Fibroblast of mammary gland (primary cell): Measurements from ENCODE around the gene LDLRAD4.

Experiments used
- DNase-seq: peaks from one replicate; pipeline ENCODE4 v3.0.0-alpha.2; 2010; ENCODE audit warnings: low read depth
- H3K4me3 ChIP-seq: 2 replicates; pipeline ENCODE4 v1.5.1; 2011; ENCODE audit warnings: low read depth, mild to moderate bottlenecking, low read length, moderate library complexity; ENCODE audit not compliant: control insufficient read depth
- TF ChIP-seq, protein P1 (sequence below): conservative IDR thresholded peaks from 2 replicates; pipeline ENCODE4 v1.5.1; 2011; ENCODE audit warnings: low read depth, low read length, inconsistent platforms; ENCODE audit not compliant: control insufficient read depth, insufficient read depth

Gene LDLRAD4

DNA sequence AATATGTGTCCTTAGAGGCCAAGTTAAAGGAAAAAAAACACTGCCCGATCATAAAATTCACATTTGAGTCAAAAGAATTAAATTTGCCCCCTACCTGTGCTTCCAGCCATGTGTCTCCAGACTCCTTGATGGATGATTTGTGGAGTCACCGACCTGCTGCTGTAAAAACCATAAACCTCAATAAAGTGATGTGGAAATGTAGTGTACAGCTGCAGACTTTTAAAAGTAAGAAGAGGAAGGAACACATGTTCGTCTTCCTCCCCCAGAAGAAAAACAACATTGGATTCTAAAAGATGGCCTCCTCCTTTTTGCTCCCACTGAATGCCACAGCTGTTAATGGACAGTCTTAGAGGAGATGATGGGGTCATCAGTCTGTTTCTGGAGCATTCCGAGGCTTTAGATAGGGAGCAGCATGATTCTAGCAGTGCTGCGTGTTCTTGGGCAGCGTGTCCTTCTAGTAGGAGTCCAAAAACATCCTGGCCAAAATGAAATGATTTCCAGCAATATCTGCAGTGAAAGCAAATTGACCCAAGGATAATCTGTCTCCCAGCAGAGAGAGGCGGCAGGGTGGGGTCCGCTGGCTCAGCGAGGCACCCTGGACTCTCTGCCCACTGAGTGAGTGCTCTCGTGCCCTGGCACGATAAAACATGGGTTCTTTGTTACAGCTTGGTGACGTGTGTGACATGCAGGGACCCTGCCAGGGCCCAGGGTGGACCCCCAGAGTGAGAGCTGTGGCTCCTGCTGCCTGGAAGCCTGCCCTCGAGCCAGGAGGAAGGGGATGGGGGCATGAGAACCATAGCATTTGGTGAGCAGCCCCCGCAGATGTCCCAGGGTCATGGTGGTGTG is 311.7 kb downstream of the LDLRAD4 start:
- no peak overlapping the region for H3K4me3 ChIP-seq
- DNase-seq = no peak
- TF ChIP-seq, protein P1, sequence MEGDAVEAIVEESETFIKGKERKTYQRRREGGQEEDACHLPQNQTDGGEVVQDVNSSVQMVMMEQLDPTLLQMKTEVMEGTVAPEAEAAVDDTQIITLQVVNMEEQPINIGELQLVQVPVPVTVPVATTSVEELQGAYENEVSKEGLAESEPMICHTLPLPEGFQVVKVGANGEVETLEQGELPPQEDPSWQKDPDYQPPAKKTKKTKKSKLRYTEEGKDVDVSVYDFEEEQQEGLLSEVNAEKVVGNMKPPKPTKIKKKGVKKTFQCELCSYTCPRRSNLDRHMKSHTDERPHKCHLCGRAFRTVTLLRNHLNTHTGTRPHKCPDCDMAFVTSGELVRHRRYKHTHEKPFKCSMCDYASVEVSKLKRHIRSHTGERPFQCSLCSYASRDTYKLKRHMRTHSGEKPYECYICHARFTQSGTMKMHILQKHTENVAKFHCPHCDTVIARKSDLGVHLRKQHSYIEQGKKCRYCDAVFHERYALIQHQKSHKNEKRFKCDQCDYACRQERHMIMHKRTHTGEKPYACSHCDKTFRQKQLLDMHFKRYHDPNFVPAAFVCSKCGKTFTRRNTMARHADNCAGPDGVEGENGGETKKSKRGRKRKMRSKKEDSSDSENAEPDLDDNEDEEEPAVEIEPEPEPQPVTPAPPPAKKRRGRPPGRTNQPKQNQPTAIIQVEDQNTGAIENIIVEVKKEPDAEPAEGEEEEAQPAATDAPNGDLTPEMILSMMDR = no peak

DNA sequence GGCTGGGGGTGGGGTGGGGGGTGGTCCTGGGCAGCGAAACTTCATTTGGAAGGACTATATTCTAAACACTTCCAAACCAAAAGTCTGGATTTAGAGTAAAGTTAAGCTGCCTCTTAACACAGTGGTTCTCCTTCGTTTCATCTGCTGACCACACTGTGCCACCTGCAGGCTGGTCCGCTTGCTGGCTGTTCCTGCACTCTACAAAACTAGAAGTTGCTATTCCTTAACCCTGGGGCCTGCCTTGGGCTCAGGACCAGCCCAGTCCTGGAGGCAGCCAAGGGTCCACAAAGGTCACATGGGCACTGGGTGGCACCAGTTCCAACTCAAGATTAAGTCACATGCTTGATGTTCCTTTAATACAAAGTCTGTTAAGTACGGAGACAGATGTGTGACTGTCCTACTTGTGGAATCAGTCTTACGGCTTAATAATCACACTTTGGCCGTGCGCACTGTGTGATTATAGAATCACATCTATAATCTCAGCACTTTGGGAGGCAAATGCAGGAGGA is 312.4 kb downstream of the LDLRAD4 start:
- H3K4me3 ChIP-seq = no peak overlapping the region
- TF ChIP-seq, protein P1 = peak; percentile 31
- DNase-seq = peak; percentile 31

DNA sequence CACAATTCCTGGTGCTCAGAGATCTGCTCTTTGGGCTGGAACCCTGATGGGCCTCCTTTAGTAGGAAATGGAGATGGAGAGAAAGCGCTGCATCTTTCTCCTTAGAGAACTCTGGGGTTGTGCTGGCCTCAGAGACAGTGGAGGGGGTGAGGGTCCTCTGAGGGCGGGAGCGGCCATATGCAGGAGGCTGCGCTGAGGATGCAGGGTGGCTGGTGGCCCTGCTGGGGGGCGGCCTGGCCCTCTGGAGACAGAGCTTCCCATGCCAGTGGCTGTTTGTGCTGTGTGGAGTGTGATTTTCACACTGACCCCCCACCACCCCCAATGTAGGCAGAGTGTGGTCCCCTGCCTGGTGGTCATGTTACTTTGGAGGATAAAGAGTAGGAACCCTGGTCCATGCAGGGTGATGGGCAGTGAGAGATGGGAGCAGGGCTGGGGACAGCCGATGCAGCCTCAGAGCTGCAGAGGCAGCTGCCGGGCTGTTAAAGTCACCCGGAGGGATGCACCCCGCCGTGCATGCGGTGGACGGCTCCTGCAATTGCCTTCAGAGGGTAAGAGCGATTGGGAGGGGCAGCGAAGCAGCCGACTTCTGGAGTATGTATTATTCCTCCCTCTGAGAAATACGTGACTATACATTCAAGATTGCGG is 313.2 kb downstream of the LDLRAD4 start:
- H3K4me3 ChIP-seq = no peak overlapping the region
- TF ChIP-seq, protein P1 = no peak
- no peak for DNase-seq

DNA sequence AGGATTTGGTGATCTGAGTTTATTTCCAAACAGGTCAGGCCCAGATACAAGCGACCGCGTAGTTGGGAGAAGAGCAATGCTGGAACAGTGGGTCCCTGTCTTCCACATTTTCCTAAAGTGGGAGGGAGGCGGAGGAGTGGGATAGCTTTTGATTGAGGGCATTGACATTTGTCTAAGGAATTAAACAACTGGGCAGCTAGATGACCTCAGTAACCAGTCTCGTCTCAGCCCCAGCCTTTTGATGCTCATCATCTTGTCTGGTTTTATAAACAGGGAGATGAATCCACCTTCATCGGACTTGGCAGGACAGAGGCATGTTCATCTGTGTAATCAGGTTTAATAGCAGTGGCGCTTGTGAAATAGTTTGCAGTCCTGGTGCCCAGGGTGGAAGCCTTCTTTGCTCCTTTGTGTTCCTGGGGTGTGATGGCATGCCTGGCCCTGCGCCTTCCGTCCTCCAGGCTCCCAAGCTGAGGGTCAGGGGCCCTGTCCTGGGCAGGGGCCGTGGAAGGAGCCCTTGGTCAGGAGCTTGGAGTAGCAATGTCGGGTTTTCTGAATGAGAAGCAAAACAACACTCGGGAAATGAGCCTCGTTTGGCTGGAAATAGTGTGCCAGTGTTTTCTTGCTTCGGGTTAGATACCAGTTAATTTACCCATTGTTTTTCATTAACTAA is 314.0 kb downstream of the LDLRAD4 start:
- TF ChIP-seq, protein P1 = no peak
- DNase-seq = no peak
- no peak overlapping the region for H3K4me3 ChIP-seq

DNA sequence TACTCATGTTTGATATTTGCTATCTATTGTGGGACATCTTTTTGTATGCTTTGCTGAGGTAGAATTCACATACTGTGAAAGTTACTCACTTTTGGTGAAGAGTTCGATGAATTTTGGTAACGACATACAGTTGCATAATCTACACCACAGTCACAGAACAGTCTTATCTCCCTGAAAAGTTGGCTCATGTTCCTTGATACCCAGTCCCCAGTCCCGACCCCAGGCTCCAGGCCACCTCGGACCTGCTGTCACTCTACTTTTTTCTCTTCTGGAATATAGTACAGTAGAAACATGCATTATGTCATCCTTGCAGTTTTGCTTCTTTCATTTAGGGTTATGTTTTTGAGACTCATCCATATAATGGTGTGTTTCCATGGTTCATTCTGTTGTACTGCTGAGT is 316.1 kb downstream of the LDLRAD4 start:
- no peak overlapping the region for H3K4me3 ChIP-seq
- TF ChIP-seq, protein P1 = no peak
- no peak for DNase-seq

DNA sequence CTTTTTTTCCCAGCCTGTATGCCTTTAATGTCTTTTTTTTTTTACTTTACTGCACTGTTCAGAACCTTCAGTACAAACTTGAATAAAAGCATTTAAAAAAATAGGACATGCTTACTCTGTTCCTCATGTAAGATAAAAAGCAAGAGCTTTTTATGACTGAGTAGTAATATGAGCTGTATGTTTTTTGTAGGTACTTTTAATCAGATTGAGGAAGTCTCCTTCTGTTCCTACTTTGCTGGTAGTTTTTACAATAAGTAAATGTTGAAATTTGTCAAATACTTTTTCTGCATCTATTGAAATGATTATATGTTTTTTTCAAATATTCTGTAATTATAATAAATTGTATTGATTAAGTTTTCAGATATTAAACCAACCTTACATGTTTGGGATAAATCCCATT is 318.0 kb downstream of the LDLRAD4 start:
- TF ChIP-seq, protein P1 = no peak
- H3K4me3 ChIP-seq = no peak overlapping the region
- no peak for DNase-seq
